OCI-LY1 (cell line): ENCODE results near the gene KCNN3.

Source experiments
- CTCF ChIP-seq: fragments of 200-600 bp; sonication (generic), shearing (Covaris generic); IDR thresholded peaks from 2 replicates; pipeline ENCODE4 v1.5.1; 2017; ENCODE audit warnings: mild to moderate bottlenecking, antibody characterized with exemption, low read length, moderate library complexity, mixed read lengths
- EZH2 ChIP-seq: fragments of 200-600 bp; sonication (generic), shearing (Covaris generic); IDR thresholded peaks from 2 replicates; pipeline ENCODE4 v1.8.0; 2017; ENCODE audit warnings: borderline replicate concordance, mixed run types, mild to moderate bottlenecking, antibody characterized with exemption, low read length, moderate library complexity, mixed read lengths

GRCh38 chr1:154844297-154844681, 25.8 kb downstream of the KCNN3 start:
- TF ChIP-seq CTCF (no peak), EZH2 (no peak)
